A549 treated with GW870086 at 1 μM for 4 hours (cell line): ENCODE results near the gene TAAR8. TPM values are rescaled to one million over a fixed set of nuclear protein-coding genes. Genes with fewer than 3 reads are reported as not detected.

ENCODE experiments used
- total RNA-seq: library from RNA; stranded (reverse); fragments of 200-300 nt; extraction: Qiagen RNA extraction; gene quantifications from 5 replicates; pipeline ENCODE4 v1.2.3, GENCODE V29; 2022; ENCODE audit warnings: low read depth

Gene TAAR8
- not detected in 5 replicates for total RNA-seq

GRCh38 chr6:132552372-132552771 lies at the start of gene TAAR8:
TSS of gene TAAR8 (plus strand) at chr6:132552672. CDS start at chr6:132552693, 21 bp downstream.

GRCh38 chr6:132512638-132513632 lies 39.5 kb upstream of the TAAR8 start, which contains the start of gene STX7:
TSS of gene STX7 (minus strand) at chr6:132513116. CDS start at chr6:132503530, 9,586 bp downstream.

GRCh38 chr6:132537977-132538376 lies 14.5 kb upstream of the TAAR8 start, which contains the start of gene TAAR9:
TSS of gene TAAR9 (plus strand) at chr6:132538277. CDS start at chr6:132538290, 13 bp downstream.

DNA sequence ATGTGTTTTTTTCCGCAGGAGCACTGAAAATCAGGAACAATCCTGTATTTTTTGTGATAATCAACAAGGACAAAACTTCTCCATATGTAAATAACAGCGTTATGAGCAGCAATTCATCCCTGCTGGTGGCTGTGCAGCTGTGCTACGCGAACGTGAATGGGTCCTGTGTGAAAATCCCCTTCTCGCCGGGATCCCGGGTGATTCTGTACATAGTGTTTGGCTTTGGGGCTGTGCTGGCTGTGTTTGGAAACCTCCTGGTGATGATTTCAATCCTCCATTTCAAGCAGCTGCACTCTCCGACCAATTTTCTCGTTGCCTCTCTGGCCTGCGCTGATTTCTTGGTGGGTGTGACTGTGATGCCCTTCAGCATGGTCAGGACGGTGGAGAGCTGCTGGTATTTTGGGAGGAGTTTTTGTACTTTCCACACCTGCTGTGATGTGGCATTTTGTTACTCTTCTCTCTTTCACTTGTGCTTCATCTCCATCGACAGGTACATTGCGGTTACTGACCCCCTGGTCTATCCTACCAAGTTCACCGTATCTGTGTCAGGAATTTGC lies 17.8 kb downstream of the TAAR8 start, which contains the start of gene TAAR6:
Gene TAAR6 (plus strand): TSS at position 102 of the 557 bp plus-strand sequence. CDS start 0 bp downstream, at position 102.

DNA sequence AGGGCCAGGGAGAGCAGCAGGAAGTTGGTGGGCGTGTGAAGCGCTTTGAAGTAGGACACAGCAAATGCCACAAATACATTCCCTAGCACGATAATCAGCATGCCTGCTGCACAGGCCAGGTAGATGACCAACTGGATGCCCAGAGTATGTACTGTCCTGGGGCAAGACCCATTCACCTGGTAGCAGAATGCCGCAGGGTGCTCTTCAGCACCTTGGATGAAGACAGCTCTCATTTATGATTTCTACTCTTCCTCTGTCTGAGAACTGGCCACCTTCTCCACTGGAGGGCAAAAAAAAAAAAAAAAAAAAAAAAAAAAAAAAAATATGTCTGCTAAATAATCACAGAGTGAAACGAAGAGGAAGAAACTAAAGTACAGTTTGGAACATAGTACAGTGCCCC lies 37.0 kb downstream of the TAAR8 start, which contains the start of gene TAAR5:
Gene TAAR5 (minus strand): TSS at position 288 of the 400 bp plus-strand sequence. CDS start 55 bp downstream, at position 233.

Other genes starting within 250 kb of the TAAR8 start
- gene MOXD1, start 151.2 kb upstream of the TAAR8 start, total RNA-seq: 1.1 to 2.3 TPM (median 1.6 TPM) in 5 replicates
- gene STX7, start 39.6 kb upstream of the TAAR8 start, total RNA-seq: 18.8 to 26.8 TPM (median 22.8 TPM) in 5 replicates
- gene TAAR9, start 14.4 kb upstream of the TAAR8 start, total RNA-seq: not detected in 5 replicates
- not detected in 5 replicates for gene TAAR6, start 17.6 kb downstream of the TAAR8 start, total RNA-seq
- gene TAAR5, start 37.1 kb downstream of the TAAR8 start, total RNA-seq: not detected in 5 replicates
- not detected in 5 replicates for gene TAAR2, start 71.6 kb downstream of the TAAR8 start, total RNA-seq
- not detected in 5 replicates for gene TAAR1, start 106.5 kb downstream of the TAAR8 start, total RNA-seq
- gene VNN1, start 161.4 kb downstream of the TAAR8 start, total RNA-seq: 0.03 to 0.07 TPM (median 0.05 TPM) in 3 of 5 replicates, not detected in the others
- gene VNN2, start 205.2 kb downstream of the TAAR8 start, total RNA-seq: 0.10 TPM in 1 of 5 replicates, not detected in the others
- 4.6 to 5.9 TPM (median 5.2 TPM) in 5 replicates for gene SLC18B1, start 246.0 kb downstream of the TAAR8 start, total RNA-seq